Lower lobe of right lung (tissue), 2 donors: ENCODE data around the gene DTNBP1. TPM values are rescaled to one million over a fixed set of nuclear protein-coding genes. Genes with fewer than 3 reads are reported as not detected.
A peak's percentile ranks its signal among the peaks of the same experiment; 100 is the strongest.

ENCODE experiments used
- ATAC-seq, 2 donors: fragments of 200-7000 bp; cut with Tn5 transposase; one replicate each; pipeline ENCODE4 v1.9.1; 2020 to 2022; ENCODE audit warnings: mild to moderate bottlenecking in 2 of 2, moderate library complexity in 2 of 2
- DNase-seq: peaks from one replicate; pipeline ENCODE4 v3.0.0-alpha.2; 2020
- H3K27ac ChIP-seq: fragments of 200-600 bp; one replicate; pipeline ENCODE4 v1.8.0; 2022
- H3K27me3 ChIP-seq: fragments of 200-600 bp; one replicate; pipeline ENCODE4 v1.8.0; 2022; ENCODE audit warnings: low read depth
- H3K36me3 ChIP-seq: fragments of 200-600 bp; one replicate; pipeline ENCODE4 v1.8.0; 2022; ENCODE audit warnings: mild to moderate bottlenecking
- H3K4me1 ChIP-seq: fragments of 200-600 bp; one replicate; pipeline ENCODE4 v1.8.0; 2022
- H3K4me3 ChIP-seq: fragments of 200-600 bp; one replicate; pipeline ENCODE4 v1.8.0; 2022; ENCODE audit warnings: mild to moderate bottlenecking
- H3K9me3 ChIP-seq: fragments of 200-600 bp; one replicate; pipeline ENCODE4 v1.8.0; 2022
- CTCF ChIP-seq: fragments of 200-600 bp; IDR thresholded peaks from one replicate; pipeline ENCODE4 v1.8.0; 2022; ENCODE audit warnings: antibody characterized with exemption, mild to moderate bottlenecking
- intact Hi-C: fragments of 100-400 bp; cut with DNase I; formaldehyde crosslinking; loops from one replicate; pipeline ENCODE4 v1.11.0; 2022
- total RNA-seq: library from RNA; stranded (reverse); fragmentation: NEBNext Ultra II Directional; extraction: Animal tissue kit (Norgen Biotek cat#: 25700); gene quantifications from one replicate; pipeline ENCODE4 v1.2.1, GENCODE V29; 2021
- donor health status: DM: no; HTN: yes; CAD: no; lungs with severe emphysema.

DTNBP1 gene
- total RNA-seq, 1 donor from 2014 or later, result 25.9 TPM

GRCh38 chr6:15527838-15528617 lies 134.8 kb downstream of the DTNBP1 start:
- H3K4me3 ChIP-seq, result no peak overlapping the region
- H3K36me3 ChIP-seq, result peaks cover 47% of the 10 kb centered on the region
- TF ChIP-seq CTCF, result no peak
- no peak overlapping the region for H3K27ac ChIP-seq
- ATAC-seq (no peak), DNase-seq (no peak)
- no peaks in the 10 kb centered on the region for H3K9me3 ChIP-seq
- intact Hi-C loops, result no loop called here
- H3K4me1 ChIP-seq, result no peaks in the 10 kb centered on the region
- no peaks in the 10 kb centered on the region for H3K27me3 ChIP-seq

- intact Hi-C loops, result no loop called here
- H3K27me3 ChIP-seq, result no peaks in the 10 kb centered on the region
- no peak overlapping the region for H3K4me3 ChIP-seq
- peaks cover 52% of the 10 kb centered on the region for H3K36me3 ChIP-seq
- no peak overlapping the region for H3K27ac ChIP-seq
- peaks cover 11% of the 10 kb centered on the region for H3K4me1 ChIP-seq
- no peak for DNase-seq
- no peak for TF ChIP-seq CTCF
- no peak for ATAC-seq
- H3K9me3 ChIP-seq, result no peaks in the 10 kb centered on the region
Observed at GRCh38 chr6:15526212-15526701, 136.6 kb downstream of the DTNBP1 start.

- Histone ChIP-seq H3K4me3 (no peak overlapping the region), H3K36me3 (peaks cover 54% of the 10 kb centered on the region), H3K27ac (no peak overlapping the region), H3K27me3 (no peaks in the 10 kb centered on the region), H3K4me1 (peaks cover 11% of the 10 kb centered on the region), H3K9me3 (no peaks in the 10 kb centered on the region)
- DNase-seq (no peak), ATAC-seq (no peak)
- intact Hi-C loops, result no loop called here
- no peak for TF ChIP-seq CTCF
Observed at GRCh38 chr6:15524861-15525401, 137.9 kb downstream of the DTNBP1 start.

- DNase-seq, result no peak
- H3K36me3 ChIP-seq, result peaks cover 60% of the 10 kb centered on the region
- TF ChIP-seq CTCF, result no peak
Observed at GRCh38 chr6:15523679-15524630, 138.9 kb downstream of the DTNBP1 start.

GRCh38 chr6:15522856-15523529 lies 139.8 kb downstream of the DTNBP1 start:
- intact Hi-C loops, result no loop called here
- Histone ChIP-seq H3K9me3 (no peaks in the 10 kb centered on the region), H3K4me3 (no peak overlapping the region), H3K36me3 (peaks cover 67% of the 10 kb centered on the region), H3K27me3 (no peaks in the 10 kb centered on the region), H3K4me1 (peaks cover 11% of the 10 kb centered on the region), H3K27ac (no peak overlapping the region)
- ATAC-seq, result peak in 1 of 2 donors; percentile 37
- TF ChIP-seq CTCF, result no peak
- no peak for DNase-seq

More at GRCh38 chr6:15523679-15524630, 138.9 kb downstream of the DTNBP1 start:
- no peaks in the 10 kb centered on the region for H3K27me3 ChIP-seq
- no peak overlapping the region for H3K27ac ChIP-seq
- ATAC-seq, result no peak
- H3K9me3 ChIP-seq, result no peaks in the 10 kb centered on the region
- H3K4me3 ChIP-seq, result no peak overlapping the region
- intact Hi-C loops, result no loop called here
- H3K4me1 ChIP-seq, result peaks cover 11% of the 10 kb centered on the region
